NCI-H2107 (cell line): ENCODE data around the gene XYLT1.

Experiments used
- DNase-seq: peaks from one replicate; lab custom pipeline; 2025; lab: John Stamatoyannopoulos, UW

The XYLT1 gene

DNA sequence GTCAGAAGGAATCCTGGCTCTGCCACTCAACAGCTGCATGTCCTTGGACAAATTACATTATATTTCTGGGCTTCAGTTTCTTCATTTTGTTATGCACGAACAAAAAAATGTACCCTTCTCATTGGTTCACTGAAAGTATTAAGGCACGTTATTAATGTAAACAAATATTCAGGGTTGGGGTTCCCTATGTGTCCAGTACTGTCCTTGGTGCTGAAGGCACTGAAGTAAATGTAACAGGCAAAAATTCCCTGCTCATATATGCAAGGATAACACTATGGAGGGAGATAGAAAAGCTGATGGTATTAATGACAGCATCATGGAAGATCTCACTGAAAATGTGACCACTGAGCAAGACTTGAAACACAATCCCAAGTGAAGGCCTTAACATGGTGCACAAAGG is 386.6 kb downstream of the XYLT1 start:
- no peak for DNase-seq

DNA sequence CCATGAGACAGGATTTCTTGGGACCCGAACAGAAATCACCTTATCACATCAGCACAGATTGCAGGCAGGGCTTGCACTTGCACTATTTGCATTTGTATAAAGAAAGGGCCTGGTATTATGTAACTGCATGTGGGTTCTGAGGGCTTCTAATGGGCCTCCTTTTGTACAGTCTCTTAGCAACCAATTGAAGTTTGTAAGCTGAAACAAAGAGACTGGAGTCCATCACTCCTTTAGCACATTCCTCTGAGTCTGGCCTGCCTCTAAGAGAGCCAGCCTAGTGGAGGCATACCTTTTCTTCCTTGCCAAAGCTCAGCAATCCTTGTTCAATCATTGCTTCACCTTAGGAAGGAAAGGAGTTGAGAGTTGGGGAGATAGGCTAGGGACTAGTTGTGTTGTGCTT is 387.1 kb downstream of the XYLT1 start:
- DNase-seq, result no peak

DNA sequence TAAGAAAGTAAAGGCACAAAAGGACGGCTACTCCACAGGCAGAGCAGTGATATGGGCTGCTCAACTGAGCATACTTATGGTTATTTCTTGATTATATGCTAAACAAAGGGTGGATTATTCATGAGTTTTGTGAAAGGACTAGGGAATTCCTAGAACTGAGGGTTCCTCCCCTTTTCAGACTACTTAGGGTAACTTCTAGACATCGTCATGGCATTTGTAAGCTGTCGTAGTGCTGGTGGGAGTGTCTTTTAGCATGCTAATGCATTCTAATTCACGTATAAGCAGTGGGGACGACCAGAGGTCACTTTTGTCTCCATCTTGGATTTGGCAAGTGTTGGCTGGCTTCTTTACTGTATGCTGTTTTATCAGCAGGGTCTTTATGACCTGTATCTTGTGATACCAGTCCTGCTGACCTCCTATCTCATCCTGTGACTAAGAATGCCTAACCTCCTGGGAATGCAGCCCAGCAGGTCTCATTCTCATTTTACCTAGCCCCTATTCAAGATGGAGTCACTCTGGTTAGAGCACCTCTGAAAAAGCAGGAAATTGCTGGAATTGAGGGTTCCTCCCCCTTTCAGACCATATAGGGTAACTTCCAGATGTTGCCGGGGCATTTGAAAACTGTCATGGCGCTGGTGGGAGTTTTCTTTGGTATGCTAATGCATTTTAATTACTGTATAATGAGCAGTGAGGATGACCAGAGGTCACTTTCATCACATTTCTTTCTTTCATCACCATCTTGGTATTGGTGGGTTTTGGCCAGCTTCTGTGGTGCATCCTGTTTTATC is 388.5 kb downstream of the XYLT1 start:
- no peak for DNase-seq

DNA sequence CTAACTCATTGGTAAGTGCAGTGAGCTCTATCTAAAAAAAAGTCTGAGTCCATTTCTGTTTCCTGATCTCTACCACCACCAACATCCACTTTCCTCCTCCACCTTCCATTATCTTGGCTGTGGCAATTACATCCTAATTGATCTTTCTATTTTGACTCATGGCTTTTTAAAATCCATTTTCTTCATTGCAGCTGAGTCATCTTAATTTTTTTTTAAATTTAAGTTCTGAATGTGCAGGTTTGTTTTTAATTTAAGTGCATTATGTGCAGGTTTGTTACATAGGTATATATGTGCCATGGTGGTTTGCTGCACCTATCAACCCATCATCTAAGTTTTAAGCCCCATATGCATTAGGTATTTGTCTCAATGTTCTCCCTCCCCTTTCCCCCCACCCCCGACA is 390.7 kb downstream of the XYLT1 start:
- DNase-seq, result no peak

DNA sequence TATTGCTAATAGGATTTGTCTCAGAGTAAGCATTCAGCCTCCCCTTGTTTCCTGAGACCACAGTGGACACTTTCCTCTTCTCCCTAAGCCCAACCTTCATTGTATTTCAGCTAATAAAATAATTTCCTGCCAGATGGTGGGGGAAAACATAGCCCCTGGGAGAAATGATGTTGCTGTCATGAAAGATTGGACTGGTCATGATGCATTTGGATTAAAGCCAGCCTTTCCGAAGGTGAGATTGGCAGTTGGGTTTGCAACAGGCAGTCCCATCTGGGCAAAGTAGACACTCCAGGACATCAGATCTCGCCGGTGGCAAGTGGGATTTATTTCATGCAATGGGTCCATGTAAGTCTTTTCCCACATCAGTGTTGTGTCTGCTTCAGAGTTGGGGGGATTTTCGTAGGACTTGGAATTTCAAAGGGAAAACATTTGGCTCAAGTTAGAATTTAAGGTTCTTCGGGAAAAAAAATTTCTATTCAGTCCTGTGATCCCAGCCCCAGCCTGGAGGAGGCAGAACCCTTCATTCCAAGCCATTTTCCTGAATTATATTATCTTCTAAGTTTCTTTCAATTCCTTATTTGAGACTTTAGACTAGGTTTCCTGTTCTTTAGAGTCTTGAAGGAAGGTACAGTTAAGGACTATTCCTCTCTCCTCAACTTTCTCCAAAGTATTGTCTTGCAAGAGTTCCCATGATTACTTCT is 391.7 kb downstream of the XYLT1 start:
- DNase-seq, result no peak

DNA sequence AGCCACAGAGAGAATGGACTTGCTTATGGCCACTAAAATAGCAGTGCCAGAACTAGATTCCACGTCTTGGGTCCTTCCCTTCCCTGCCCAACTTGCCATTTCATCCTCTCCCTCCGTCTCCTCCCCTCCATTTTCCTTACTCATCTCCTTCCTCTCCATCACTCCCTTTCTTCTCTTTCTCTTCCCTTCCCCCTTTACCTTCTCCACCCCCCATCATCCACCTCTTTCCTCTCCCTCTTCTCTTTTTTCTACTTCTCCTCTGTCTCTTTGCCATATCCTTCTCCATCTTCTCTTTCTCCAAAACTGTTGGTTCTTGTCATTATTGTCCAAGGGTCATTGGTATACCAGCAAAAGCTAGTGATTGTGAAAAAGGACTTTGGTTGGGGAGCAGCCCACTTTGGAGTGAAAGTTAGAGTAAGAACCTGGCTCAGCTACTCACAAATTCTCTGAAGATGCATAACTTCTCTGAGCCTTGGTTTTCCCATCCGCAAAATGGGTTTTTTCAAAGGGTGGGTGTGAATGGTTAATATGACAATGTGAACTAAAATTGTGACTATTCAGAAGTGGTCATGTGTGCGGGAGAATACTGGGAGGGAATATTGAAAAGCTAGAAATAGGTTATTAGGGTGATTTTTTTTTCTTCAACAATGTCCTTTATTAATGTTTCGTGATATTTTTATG is 393.8 kb downstream of the XYLT1 start:
- DNase-seq, result no peak

DNA sequence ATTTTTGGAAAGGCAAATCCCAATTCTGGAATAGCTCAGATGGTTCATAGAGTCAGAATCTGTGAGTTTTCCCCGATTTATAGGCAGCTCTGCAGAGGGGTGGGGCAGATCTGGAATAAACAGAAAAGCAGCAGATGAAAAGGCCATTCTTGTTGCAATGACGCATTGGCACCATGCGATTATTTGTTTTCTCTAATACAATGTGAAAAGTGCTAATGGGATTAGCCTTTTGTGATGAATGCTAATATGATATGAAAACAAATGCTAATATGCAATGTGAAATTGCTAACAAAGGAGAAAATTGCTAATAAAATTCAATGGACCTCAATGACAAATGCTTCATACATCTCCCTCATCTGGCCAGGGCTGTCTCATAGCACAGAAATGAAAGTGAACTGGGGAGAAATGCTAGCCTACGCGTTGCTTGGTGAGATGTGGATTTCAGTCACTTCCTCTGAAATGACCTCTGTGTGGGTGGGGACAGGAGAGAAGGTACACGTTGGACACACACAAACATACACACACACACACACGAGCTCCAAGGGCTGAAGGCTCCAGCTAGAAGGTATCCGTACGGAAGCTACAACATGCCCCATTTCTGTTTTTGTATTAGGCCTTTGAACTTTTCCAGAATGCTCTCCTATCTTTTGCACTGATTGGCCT is 394.5 kb downstream of the XYLT1 start:
- no peak for DNase-seq

DNA sequence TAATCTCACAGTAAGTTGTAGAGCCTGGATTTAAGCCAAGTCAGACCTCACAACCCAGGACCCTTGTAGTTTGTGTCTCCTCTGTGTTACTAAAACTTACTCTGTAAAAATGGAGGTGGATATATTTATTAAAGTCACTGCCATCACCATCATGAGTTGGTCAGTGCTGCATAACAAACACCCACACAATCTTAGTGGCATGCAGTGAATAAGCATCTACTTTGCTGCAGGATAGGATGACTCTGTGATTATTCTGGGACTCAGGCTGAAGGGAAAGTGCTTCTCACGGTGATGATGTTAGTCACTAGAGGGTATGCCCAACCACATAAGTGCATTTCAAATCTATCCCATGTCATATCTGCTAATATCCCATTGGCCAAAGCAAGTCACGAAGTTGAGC is 398.7 kb downstream of the XYLT1 start:
- DNase-seq, result no peak

DNA sequence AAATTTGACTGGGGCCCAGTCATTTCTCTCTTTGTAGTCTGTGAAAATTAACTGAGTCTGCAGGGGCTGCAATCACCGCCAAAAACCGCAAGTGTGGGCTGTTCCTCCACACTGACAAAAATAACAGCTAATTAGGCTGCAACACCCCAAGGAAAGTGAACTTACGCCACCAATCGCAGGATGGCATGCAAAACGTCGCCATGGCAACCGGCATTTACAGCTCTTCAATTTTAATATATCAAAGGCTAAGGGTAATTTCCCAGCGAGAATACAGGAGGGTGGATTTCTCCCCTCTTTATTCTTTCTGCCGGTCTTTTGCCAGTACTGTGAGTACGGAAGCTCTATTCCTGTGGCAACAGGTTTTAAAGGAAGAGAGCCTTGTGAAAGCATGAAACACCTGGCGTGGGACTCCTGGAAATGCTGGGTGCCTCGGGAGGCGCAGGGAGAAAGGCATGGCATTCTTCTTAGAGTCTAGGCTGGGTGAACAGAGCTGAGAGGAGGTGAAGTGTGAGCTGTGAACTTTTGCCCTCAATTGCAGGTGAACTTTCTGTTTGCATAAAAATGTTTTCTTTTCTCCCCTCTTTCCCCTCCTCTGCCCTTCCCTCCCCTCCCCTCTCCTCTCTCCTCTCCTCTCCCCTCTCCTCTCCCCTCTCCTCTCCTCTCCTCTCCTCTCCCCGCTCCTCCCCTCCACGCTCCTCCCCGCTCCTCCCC is 399.7 kb downstream of the XYLT1 start:
- DNase-seq, result no peak

DNA sequence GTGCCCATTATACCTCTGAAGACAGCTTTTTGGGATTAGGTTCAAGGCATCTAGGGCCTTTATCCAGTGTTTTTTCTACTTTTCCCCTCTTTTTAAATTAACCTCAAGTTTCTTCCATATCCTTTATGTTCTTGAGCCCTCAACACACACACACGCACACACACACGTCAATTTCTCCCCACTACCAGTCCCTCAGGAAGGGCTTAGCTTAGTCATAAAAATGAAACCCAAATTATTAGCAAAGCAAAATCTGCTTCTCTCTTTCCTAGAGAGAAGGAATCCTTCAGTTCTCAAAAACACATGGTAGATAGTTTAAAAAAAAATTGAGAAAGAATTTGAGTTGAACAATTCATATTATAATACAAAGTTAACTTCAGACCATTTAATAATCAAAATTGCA is 401.1 kb downstream of the XYLT1 start:
- no peak for DNase-seq

DNA sequence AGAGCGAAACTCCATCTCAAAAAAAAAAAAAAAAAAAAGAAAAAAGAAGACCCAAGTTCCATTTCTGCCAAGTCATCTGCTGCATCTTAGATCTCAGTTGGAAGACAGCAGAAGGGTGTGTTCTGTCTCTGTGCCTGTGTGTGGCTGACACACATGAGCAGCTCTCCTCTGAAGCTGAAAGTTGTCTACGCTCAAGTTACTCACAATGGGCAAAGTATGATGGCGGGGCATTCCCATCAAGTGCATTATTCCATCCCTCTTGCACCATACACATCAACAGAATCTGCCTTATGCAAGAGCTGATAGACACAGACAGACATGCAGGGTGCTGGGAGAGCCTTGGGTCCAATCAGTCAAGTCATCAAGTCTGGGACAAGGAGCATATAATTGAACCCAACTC is 402.2 kb downstream of the XYLT1 start:
- DNase-seq, result no peak

DNA sequence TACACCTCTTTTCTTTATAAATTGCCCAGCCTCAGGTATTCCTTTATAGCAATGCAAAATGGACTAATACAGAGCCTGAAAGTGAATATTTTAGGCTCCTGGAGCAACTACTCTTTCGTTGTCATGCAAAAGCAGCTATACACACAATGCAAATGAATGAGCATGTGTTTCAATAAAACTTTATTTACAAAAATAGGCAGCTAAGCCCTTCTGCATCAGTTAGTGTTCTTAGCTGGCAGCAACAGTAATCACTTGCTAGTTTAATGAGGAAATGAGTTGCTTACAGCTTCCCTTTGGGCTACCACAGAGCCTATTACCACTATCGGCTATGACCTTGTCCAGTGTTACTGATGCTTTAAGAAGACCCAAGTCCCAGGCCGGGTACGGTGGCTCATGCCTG is 402.9 kb downstream of the XYLT1 start:
- DNase-seq, result no peak

DNA sequence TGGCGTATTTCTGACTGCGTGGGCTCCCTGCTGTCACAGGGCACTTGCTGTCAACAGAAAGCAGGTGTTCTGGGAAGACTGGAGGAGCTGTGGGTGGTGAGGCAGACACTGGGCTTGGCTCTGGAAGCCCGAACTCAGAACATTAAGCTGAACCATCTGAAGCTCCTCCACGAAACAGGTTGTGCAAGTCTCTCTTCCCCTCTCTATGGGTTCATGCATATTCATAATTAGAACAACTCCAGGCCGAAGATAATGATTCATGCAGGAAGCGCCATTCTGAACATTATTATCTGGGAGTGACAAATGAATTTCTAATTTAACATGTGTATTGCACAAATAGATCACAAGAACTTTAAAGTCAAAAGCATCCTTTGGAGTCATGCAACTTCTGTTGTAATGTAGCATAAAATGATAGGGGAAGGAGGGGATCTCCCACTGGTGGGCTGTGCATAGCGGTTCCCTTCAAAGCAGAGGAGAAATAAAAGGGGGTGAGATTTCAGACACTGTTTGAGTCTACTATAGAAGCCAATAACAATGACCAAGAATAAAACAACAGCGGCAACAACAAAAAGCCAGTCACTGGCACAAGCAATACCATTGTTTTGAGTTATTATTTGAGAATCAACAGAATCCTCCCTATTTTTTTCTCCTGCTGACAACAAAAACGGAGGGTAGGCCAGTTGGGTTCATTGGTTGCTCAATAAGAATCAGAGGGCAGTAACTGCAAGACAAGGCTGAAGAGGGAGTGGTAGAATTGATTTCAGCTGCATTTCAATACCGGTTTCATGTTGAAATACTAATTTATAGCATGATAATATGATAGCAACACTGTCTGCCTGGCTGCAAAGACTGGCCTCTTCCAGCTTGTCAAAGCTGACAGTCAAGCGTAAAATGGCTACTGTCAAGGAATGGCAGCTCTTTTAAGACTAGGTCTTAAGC is 407.3 kb downstream of the XYLT1 start:
- DNase-seq, result no peak

DNA sequence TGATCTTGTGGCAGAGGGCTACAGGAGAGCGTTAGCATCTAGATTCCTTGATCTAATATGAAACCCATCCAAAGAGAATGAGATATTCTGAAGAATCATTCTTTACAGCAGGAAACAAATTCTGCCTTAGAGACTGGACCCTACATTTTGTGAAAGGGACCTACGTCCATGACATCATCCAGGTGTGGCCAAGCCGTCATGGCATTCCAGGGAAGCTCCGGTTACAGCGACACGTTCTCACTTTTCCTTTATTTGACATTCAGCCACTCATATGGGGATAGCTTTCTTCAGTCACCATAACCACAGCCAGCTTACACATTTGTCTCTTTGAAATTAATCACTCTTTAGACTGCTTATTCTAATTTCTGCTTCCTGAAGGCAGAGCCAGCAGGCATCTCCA is 408.1 kb downstream of the XYLT1 start:
- DNase-seq, result no peak

DNA sequence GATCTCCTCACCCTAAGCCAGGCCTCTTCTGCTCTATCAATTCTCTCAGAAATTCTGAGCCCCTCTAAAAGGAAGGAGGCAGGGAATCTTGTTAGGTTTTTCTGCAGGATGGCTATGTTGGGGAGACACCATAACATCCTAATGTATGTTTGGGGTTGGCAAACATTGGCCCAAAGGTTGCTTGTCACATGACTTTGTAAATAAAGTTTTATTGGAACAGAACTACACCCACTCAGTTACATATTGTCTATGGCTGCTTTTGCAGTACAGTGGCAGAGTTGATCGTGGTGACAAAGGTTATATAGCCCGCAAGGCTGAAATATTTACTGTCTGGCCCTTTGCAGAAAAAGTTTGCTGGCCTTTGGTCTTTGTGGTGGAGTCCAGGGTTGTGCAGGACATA is 409.4 kb downstream of the XYLT1 start:
- no peak for DNase-seq

DNA sequence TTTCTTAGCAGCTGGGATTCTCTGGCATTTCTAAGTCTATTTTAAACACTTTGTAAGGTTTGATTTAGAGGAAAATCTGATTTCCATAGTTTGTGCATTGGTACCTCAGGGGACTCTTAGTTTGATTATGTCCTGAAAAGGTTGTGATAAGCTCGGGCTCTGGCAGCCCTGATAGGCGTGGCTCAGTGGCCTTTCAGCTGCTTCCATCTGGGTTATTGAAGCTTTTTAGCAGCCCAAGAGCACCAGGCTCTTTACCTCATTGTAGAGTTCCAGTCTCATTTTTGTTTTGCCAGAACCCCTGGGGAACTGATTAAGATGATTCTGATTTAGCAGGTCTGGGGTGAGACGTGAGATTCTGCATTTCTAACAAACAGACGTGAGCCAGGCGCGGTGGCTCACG is 412.3 kb downstream of the XYLT1 start:
- DNase-seq, result no peak

DNA sequence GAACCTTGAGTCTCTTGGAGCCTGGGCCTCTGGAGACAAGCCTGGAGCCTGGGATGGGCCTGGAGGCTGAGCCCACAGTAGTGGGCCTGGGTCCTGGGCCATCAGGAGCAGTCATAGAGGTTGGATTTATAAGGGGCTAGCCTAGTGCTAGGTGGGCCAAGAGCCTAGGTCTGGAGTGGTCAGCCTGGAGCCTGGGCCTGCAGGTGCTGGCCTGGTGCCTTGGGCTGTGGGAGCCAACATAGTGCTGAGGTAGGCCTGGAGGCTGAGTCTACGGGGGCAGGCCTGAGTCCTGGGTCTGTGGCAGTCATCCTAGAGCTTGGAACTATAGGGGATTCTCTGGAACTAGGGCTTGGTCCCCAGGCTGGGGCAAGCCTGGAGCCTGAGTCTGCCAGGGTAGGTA is 414.1 kb downstream of the XYLT1 start:
- DNase-seq, result no peak

DNA sequence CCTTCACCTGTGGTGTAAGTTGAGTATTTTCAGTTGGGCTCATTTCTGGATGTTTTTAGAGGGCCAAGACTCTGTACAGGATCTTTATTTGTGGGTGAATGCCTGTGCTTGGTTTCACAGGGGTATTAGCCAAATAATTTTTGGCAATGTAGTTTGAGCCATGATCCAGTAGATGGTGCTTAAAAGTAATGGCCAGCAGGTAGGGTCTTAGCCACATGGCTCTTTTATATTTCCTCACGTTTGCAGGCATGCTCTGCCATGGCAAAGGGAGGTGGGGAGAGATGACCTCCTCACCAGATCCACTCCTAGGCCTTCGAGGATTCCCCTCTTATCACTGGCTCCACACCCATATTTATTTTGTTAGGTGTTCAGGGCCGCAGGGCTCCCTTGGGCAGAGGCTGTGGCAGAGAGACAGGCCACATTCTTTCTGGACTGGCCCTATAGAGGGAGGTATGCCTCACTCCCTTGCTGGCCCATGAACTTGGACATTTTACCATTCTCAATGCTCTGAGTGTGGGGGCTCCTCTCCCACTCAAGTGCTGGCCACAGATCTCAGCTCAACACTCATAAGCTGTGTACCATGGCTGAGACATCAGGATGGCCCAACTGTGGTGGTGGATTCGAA is 417.1 kb downstream of the XYLT1 start:
- no peak for DNase-seq
